T-cell (primary cell): ENCODE measurements around the gene ITGB7. TPM values are rescaled to one million over a fixed set of nuclear protein-coding genes. Genes with fewer than 3 reads are reported as not detected.

Experiments
- ATAC-seq, 4 experiments: fragments of 200-7000 bp in 3 of 4; fragments of 150-1000 bp in 1 of 4; cut with Tn5 transposase; replicated peaks in 1 of 4; 1 replicate in 3 of 4; 2 replicates in 1 of 4; pipeline ENCODE4 v1.10.0; 2021; ENCODE audit warnings: moderate library complexity in 3 of 4, mild to moderate bottlenecking in 2 of 4, moderate number of reproducible peaks in 1 of 4
- CTCF ChIA-PET, 2 donors: fragments of 300-600 bp; sonication (Branson Sonifier 250); formaldehyde crosslinking; loops; one replicate each; lab custom pipeline; 2022; ENCODE audit warnings: antibody characterized with exemption in 2 of 2; lab: Charles Lee
- POLR2A ChIA-PET, 2 donors: fragments of 300-600 bp; sonication (Branson Sonifier 250); formaldehyde crosslinking; loops; one replicate each; lab custom pipeline; 2022; ENCODE audit warnings: antibody characterized with exemption in 2 of 2; lab: Charles Lee
- DNase-seq, 35 experiments: peaks; one replicate each; pipeline versions ENCODE4 v3.0.0 to v3.0.0-alpha.2; 2013 to 2023
- H3K27ac ChIP-seq: one replicate; pipeline ENCODE4 v1.5.1; 2013; ENCODE audit warnings: low read length
- H3K27me3 ChIP-seq, 2 experiments: replicated peaks in 1 of 2; 1 replicate in 1 of 2; 2 replicates in 1 of 2; pipeline versions ENCODE4 v1.6.1 to v1.7.0; 2013; ENCODE audit warnings: low read length in 1 of 2, mixed read lengths in 1 of 2; ENCODE audit not compliant: control insufficient read depth in 2 of 2, insufficient read depth in 2 of 2; ENCODE audit errors: extremely low read depth in 1 of 2
- H3K36me3 ChIP-seq, 2 donors: 1 replicate in 1 of 2; 2 replicates in 1 of 2; pipeline versions ENCODE4 v1.6.1 to v1.7.0; 2013; ENCODE audit warnings: low read length in 1 of 2; ENCODE audit not compliant: control insufficient read depth in 2 of 2, insufficient read depth in 1 of 2; ENCODE audit errors: extremely low read depth in 1 of 2
- H3K4me1 ChIP-seq, 2 experiments: 1 replicate in 1 of 2; 2 replicates in 1 of 2; pipeline versions ENCODE4 v1.6.1 to v1.7.0; 2013; ENCODE audit warnings: low read length in 2 of 2, mixed read lengths in 1 of 2; ENCODE audit not compliant: insufficient read depth in 2 of 2, control insufficient read depth in 1 of 2; ENCODE audit errors: extremely low read depth in 1 of 2
- H3K4me3 ChIP-seq, 2 donors: 1 replicate in 1 of 2; 2 replicates in 1 of 2; pipeline versions ENCODE4 v1.5.1 to v1.7.0; 2013; ENCODE audit warnings: mild to moderate bottlenecking in 2 of 2, low read length in 1 of 2, moderate library complexity in 1 of 2; ENCODE audit not compliant: control insufficient read depth in 1 of 2; ENCODE audit errors: extremely low read depth in 1 of 2
- H3K9me3 ChIP-seq: 2 replicates; pipeline ENCODE4 v1.7.0; 2013
- H3K27ac Mint-ChIP-seq, 2 donors: one replicate each; pipeline ENCODE4 v1.8.0; 2020 to 2021; ENCODE audit warnings: mild to moderate bottlenecking in 2 of 2, mixed read lengths in 2 of 2
- H3K27me3 Mint-ChIP-seq, 2 donors: one replicate each; pipeline ENCODE4 v1.8.0; 2021 to 2022; ENCODE audit warnings: mixed read lengths in 2 of 2
- H3K36me3 Mint-ChIP-seq: one replicate; pipeline ENCODE4 v1.8.0; 2021; ENCODE audit warnings: mixed read lengths
- H3K4me1 Mint-ChIP-seq, 3 donors: one replicate each; pipeline ENCODE4 v1.8.0; 2020 to 2022; ENCODE audit warnings: mixed read lengths in 3 of 3, mild to moderate bottlenecking in 1 of 3
- H3K4me3 Mint-ChIP-seq, 3 donors: one replicate each; pipeline ENCODE4 v1.8.0; 2020 to 2022; ENCODE audit warnings: mild to moderate bottlenecking in 3 of 3, mixed read lengths in 3 of 3, moderate library complexity in 3 of 3
- H3K9me3 Mint-ChIP-seq, 3 donors: one replicate each; pipeline ENCODE4 v1.8.0; 2020 to 2022; ENCODE audit warnings: mixed read lengths in 3 of 3
- WGBS: methylation state at CpG from one replicate; pipeline ENCODE4 v1.1.5; 2013; ENCODE audit warnings: missing lambda C conversion rate; ENCODE audit not compliant: insufficient coverage; 5-methylcytosine and 5-hydroxymethylcytosine counted together
- total RNA-seq, 35 experiments: library from RNA in 6 of 35; stranded (reverse) in 6 of 35; fragments of 120-200 nt in 1 of 35; gene quantifications; one replicate each; pipeline versions ENCODE4 v1.2.1 to v1.2.4 and lab custom pipeline; 2013 to 2026

Gene ITGB7
- total RNA-seq, 5 donors from 2014 or later (not counting 1 experiment from before 2014, with no cell fraction given) = 247 to 590 (median 469) TPM

DNA sequence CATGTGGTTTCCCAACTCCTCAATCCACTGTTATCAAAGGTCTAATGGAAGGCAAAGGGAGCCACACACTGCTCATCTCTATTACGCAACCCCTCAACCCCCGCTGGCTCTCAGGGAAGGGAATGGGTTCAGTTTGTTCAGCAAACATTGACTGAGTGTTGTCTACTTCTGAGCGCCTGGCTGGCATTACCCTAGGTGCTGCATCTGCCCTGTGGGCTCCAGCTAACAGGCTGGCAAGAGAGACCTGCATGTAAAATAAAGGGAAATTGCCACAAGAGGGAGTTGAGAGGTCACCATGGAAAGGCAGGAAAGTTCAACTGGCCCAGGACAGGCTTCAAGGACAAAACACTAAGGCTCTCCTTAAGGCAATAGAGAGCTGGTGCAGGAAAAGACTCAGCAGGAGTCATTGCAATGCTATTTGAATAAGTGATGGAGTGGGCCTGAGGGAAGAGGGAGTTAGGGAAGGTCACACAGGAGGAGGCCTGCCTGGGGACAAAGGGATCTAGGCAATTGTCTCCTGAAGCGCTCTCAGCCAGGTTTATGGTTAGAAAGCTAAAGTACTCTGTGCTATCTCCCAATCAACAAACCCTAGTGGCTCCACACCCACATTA lies 32.1 kb downstream of the ITGB7 start:
- peak in 1 of 4 experiments; percentile 30 for ATAC-seq
- Histone ChIP-seq H3K4me1 (peaks cover 8 to 9% of the 10 kb centered on the region in 2 experiments), H3K27me3 (no peaks in the 10 kb centered on the region), H3K9me3 (no peaks in the 10 kb centered on the region), H3K36me3 (peaks cover 4% of the 10 kb centered on the region in 2 donors), H3K27ac (no peak overlapping the region), H3K4me3 (no peak overlapping the region)
- Mint-ChIP-seq H3K36me3 (peaks cover 15% of the 10 kb centered on the region), H3K4me3 (no peak overlapping the region), H3K4me1 (peaks cover 11 to 12% (median 11%) of the 10 kb centered on the region in 3 donors), H3K27ac (no peak overlapping the region), H3K27me3 (no peaks in the 10 kb centered on the region), H3K9me3 (no peaks in the 10 kb centered on the region)
- ChIA-PET CTCF (interaction anchor here (0.8 to 1.1 kb wide), 2 partner anchors 12 to 16 kb away, joined by 3 to 4 read pairs; no protein-coding TSS in a partner anchor), POLR2A (no interaction called here)
- WGBS = 100% methylated on average over 1 of the region's 4 CpGs
- no peak for DNase-seq

DNA sequence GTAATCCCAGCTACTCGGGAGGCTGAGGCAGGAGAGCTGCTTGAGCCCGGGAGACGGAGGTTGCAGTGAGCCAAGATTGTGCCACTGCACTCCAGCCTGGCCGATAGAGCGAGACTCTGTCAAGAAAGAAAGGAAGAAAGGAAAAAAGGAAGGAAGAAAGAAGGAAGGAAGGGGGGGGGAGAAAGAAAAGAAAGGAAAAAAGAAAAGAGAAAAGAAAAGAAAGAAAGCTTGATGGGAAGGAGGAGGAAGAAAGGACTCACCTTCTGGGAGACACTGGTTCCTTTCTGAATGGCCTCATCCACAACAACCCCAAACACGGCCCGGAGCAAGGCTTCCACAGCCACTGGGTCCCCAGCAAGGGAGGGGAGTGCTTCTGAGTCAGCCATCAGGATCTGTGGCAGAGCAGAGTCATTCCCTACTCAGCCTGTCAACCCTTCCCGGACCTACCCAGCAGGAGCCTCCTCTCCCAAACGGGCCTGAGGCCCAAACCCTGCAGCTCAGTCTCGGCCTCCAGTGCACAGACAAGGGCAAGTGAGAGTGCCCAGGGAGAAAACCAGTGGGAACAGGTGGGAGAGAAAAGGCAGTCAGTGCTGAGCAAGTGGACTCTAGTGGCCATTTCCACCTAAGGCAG lies 33.9 kb downstream of the ITGB7 start:
- WGBS = 100% methylated on average over 4 of the region's 10 CpGs
- POLR2A ChIA-PET = no interaction called here
- CTCF ChIA-PET = no interaction called here
- peaks cover 20% of the 10 kb centered on the region for H3K36me3 Mint-ChIP-seq
- H3K4me3 Mint-ChIP-seq = no peak overlapping the region
- ATAC-seq (no peak), DNase-seq (no peak)
- H3K27ac Mint-ChIP-seq = no peak overlapping the region
- H3K4me1 Mint-ChIP-seq = no peaks in the 10 kb centered on the region
- Histone ChIP-seq H3K4me1 (no peaks in the 10 kb centered on the region), H3K27ac (no peak overlapping the region), H3K9me3 (no peaks in the 10 kb centered on the region), H3K27me3 (no peaks in the 10 kb centered on the region), H3K36me3 (peaks cover 6% of the 10 kb centered on the region in 2 donors), H3K4me3 (no peak overlapping the region)
- H3K27me3 Mint-ChIP-seq = no peaks in the 10 kb centered on the region
- no peaks in the 10 kb centered on the region for H3K9me3 Mint-ChIP-seq

DNA sequence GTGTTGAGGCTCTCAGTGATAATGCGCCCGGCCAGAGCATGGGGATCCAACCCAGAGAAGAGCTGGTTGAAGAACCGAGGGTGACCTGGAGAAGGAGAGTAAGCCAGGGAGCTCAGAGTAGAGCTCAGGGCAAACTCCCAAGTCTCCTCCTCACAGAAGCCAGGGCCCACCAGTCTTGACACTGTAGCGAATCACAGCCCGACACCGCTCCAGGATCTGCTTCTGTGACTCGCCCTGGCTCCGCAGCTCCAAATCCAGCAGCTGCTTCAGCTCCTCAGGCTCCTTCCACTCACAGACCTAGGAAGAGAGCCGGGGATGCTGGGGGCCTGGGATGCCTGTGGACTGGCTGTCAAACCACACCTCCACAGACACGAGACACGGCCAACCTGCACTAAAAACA lies 34.7 kb downstream of the ITGB7 start:
- H3K9me3 ChIP-seq = no peaks in the 10 kb centered on the region
- no peaks in the 10 kb centered on the region for H3K4me1 ChIP-seq
- no peaks in the 10 kb centered on the region for H3K27me3 ChIP-seq
- Mint-ChIP-seq H3K9me3 (no peaks in the 10 kb centered on the region), H3K27ac (no peak overlapping the region), H3K4me3 (no peak overlapping the region), H3K27me3 (no peaks in the 10 kb centered on the region), H3K36me3 (peaks cover 22% of the 10 kb centered on the region), H3K4me1 (no peaks in the 10 kb centered on the region)
- no peak for DNase-seq
- H3K4me3 ChIP-seq = no peak overlapping the region
- peaks cover 6% of the 10 kb centered on the region in 2 donors for H3K36me3 ChIP-seq
- ChIA-PET CTCF (interaction anchor here in 1 of 2 donors (0.5 kb wide), 1 partner anchor 327 kb away, joined by 4 read pairs; no protein-coding TSS in a partner anchor), POLR2A (interaction anchor here in 1 of 2 donors (0.7 kb wide), 1 partner anchor 25 kb away, joined by 3 read pairs; no protein-coding TSS in a partner anchor)
- WGBS = 100% methylated on average over 7 of the region's 11 CpGs
- H3K27ac ChIP-seq = no peak overlapping the region
- no peak for ATAC-seq

DNA sequence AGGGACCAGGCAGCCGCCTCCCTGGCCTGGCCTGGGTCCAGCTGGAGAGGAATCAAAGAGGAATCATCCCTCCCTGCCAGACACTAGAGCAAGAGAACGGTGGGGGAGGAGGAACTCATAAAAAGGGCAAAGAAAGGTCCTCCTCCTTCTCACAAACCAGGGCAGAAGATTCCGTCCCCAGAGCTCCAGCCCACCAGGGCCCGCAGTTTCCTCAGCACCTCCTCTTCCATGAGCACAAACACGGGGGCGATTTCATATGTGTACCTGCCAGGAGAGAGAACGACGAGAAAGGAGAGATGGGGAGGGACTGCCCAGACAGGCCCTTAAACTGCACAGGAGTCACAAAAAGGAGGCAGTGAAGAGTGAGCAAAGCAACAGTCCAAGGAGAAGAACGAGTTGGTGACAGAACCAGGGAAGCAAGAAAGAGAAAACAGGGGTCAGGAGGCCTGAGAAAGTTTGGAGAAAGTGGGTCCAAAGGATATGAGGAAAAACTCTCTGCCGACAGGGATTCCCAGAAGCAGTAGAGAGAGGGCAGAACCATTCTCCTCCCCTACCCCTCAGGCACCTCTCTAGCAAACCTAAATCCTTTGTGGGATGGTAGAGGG lies 35.2 kb downstream of the ITGB7 start:
- no peaks in the 10 kb centered on the region for H3K27me3 ChIP-seq
- DNase-seq = no peak
- H3K4me3 ChIP-seq = no peak overlapping the region
- ChIA-PET POLR2A (interaction anchor here in 1 of 2 donors (0.7 kb wide), 1 partner anchor 26 kb away, joined by 3 read pairs; no protein-coding TSS in a partner anchor), CTCF (no interaction called here)
- 86% methylated on average over 4 of the region's 10 CpGs for WGBS
- peaks cover 6% of the 10 kb centered on the region in 2 donors for H3K36me3 ChIP-seq
- H3K27ac ChIP-seq = no peak overlapping the region
- Mint-ChIP-seq H3K4me1 (no peaks in the 10 kb centered on the region), H3K4me3 (no peak overlapping the region), H3K27me3 (no peaks in the 10 kb centered on the region), H3K27ac (no peak overlapping the region), H3K9me3 (no peaks in the 10 kb centered on the region), H3K36me3 (peaks cover 26% of the 10 kb centered on the region)
- H3K4me1 ChIP-seq = no peaks in the 10 kb centered on the region
- no peak for ATAC-seq
- H3K9me3 ChIP-seq = no peaks in the 10 kb centered on the region

- Histone ChIP-seq H3K4me1 (no peaks in the 10 kb centered on the region), H3K36me3 (peaks cover 6% of the 10 kb centered on the region in 2 donors), H3K9me3 (no peaks in the 10 kb centered on the region), H3K27me3 (no peaks in the 10 kb centered on the region), H3K4me3 (no peak overlapping the region), H3K27ac (no peak overlapping the region)
- ChIA-PET POLR2A (no interaction called here), CTCF (interaction anchor here in 1 of 2 donors (1.0 kb wide), 1 partner anchor 12 kb away, joined by 3 read pairs; no protein-coding TSS in a partner anchor)
- Mint-ChIP-seq H3K36me3 (peaks cover 27% of the 10 kb centered on the region), H3K27ac (no peak overlapping the region), H3K4me1 (no peaks in the 10 kb centered on the region), H3K4me3 (no peak overlapping the region), H3K9me3 (no peaks in the 10 kb centered on the region), H3K27me3 (no peaks in the 10 kb centered on the region)
- no peak for ATAC-seq
- DNase-seq = no peak
- WGBS = 97% methylated on average over 6 of the region's 14 CpGs
Measured at GRCh38 chr12:53170876-53171724, 36.0 kb downstream of the ITGB7 start.

DNA sequence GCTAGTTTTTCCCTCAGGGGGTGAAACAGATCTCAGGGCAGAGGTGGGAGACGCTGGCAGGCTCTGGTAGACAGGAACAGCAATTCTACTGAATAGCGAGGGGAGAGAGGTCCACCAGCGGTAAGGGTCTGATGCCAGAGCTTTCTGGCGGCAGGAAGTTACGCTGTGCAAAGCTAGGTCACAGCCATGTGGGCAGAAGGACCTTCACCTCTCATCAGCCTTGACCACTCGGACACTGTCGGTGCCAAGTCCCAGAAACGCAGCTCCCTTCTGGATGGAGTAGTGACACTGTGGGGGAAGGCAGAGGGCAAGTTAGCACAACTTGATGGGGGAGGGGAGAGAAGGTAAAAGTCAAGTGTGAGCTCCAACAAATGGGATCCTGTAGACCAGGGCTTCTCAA lies 36.8 kb downstream of the ITGB7 start:
- POLR2A ChIA-PET = no interaction called here
- peaks cover 27% of the 10 kb centered on the region for H3K36me3 Mint-ChIP-seq
- no peak overlapping the region for H3K4me3 Mint-ChIP-seq
- no peaks in the 10 kb centered on the region for H3K4me1 ChIP-seq
- peaks cover 6% of the 10 kb centered on the region in 2 donors for H3K36me3 ChIP-seq
- H3K27ac ChIP-seq = no peak overlapping the region
- H3K27me3 Mint-ChIP-seq = no peaks in the 10 kb centered on the region
- ATAC-seq = no peak
- H3K9me3 Mint-ChIP-seq = no peaks in the 10 kb centered on the region
- WGBS = 87% methylated on average over 3 of the region's 8 CpGs
- H3K4me3 ChIP-seq = no peak overlapping the region
- no peaks in the 10 kb centered on the region for H3K4me1 Mint-ChIP-seq
- H3K27ac Mint-ChIP-seq = no peak overlapping the region
- CTCF ChIA-PET = interaction anchor here in 1 of 2 donors (1.0 kb wide), 1 partner anchor 11 kb away, joined by 3 read pairs; no protein-coding TSS in a partner anchor
- no peaks in the 10 kb centered on the region for H3K9me3 ChIP-seq
- no peak for DNase-seq
- no peaks in the 10 kb centered on the region for H3K27me3 ChIP-seq
